GM12873 (cell line): ENCODE measurements around the gene PRR14.

Experiments used
- CTCF ChIP-seq: IDR thresholded peaks from 2 replicates; pipeline ENCODE4 v1.5.1; 2012; ENCODE audit warnings: low read depth, mild to moderate bottlenecking, moderate library complexity, low read length, control low read depth; ENCODE audit not compliant: insufficient read depth; ENCODE audit errors: missing control alignments

The PRR14 gene

GRCh38 chr16:30694926-30695693 is 44.4 kb downstream of the PRR14 start:
- no peak for TF ChIP-seq CTCF

GRCh38 chr16:30697264-30698138 is 46.7 kb downstream of the PRR14 start:
- no peak for TF ChIP-seq CTCF

- TF ChIP-seq CTCF = no peak
These were observed 47.5 kb downstream of the PRR14 start for GRCh38 chr16:30698139-30698815.

GRCh38 chr16:30698816-30699614 is 48.3 kb downstream of the PRR14 start, which contains the start of gene SRCAP:
SRCAP (plus strand) TSS chr16:30699171; CDS start chr16:30700825, 1,654 bp downstream.
- no peak for TF ChIP-seq CTCF

GRCh38 chr16:30699615-30700099 is 48.9 kb downstream of the PRR14 start:
- TF ChIP-seq CTCF = no peak

- TF ChIP-seq CTCF = no peak
These were observed 49.7 kb downstream of the PRR14 start for GRCh38 chr16:30700491-30700890.
